Colonic mucosa (tissue), 4 donors: ENCODE measurements around the gene CCDC172. TPM values are rescaled to one million over a fixed set of nuclear protein-coding genes. Genes with fewer than 3 reads are reported as not detected.

ENCODE experiments used
- DNase-seq: peaks from one replicate; pipeline ENCODE4 v3.0.0-alpha.2; 2020
- H3K27ac ChIP-seq: fragments of 200-600 bp; one replicate; pipeline ENCODE4 v1.8.0; 2021
- H3K27me3 ChIP-seq: fragments of 200-600 bp; one replicate; pipeline ENCODE4 v1.8.0; 2021
- H3K36me3 ChIP-seq: fragments of 200-600 bp; one replicate; pipeline ENCODE4 v1.8.0; 2021
- H3K4me1 ChIP-seq: fragments of 200-600 bp; one replicate; pipeline ENCODE4 v1.8.0; 2021; ENCODE audit warnings: mild to moderate bottlenecking
- H3K4me3 ChIP-seq: fragments of 200-600 bp; one replicate; pipeline ENCODE4 v1.8.0; 2021
- H3K9ac ChIP-seq, 2 donors: one replicate each; pipeline ENCODE4 v1.7.0; 2013; ENCODE audit warnings: control low read depth in 2 of 2, low read depth in 2 of 2, low read length in 2 of 2
- H3K9me3 ChIP-seq: fragments of 200-600 bp; one replicate; pipeline ENCODE4 v1.8.0; 2021
- intact Hi-C: fragments of 100-400 bp; cut with DNase I; formaldehyde crosslinking; loops from one replicate; pipeline ENCODE4 v1.14.1; 2022
- total RNA-seq, 2 donors: library from RNA; stranded (reverse); fragmentation: NEBNext Ultra II Directional in 1 of 2; extraction: Animal tissue kit (Norgen Biotek cat#: 25700) in 1 of 2; gene quantifications; one replicate each; pipeline ENCODE4 v1.2.1, GENCODE V29; 2021
- TF ChIP-seq, protein P1 (sequence below): fragments of 200-600 bp; IDR thresholded peaks from one replicate; pipeline ENCODE4 v1.8.0; 2022; ENCODE audit warnings: antibody characterized with exemption, mild to moderate bottlenecking
- donor health status: healthy.
- donor health status: DM: no; HTN: no; CAD: no.
- donor health status: DM: no; HTN: no; CAD: no.

The CCDC172 gene
- total RNA-seq, 2 donors from 2014 or later, result not detected

DNA sequence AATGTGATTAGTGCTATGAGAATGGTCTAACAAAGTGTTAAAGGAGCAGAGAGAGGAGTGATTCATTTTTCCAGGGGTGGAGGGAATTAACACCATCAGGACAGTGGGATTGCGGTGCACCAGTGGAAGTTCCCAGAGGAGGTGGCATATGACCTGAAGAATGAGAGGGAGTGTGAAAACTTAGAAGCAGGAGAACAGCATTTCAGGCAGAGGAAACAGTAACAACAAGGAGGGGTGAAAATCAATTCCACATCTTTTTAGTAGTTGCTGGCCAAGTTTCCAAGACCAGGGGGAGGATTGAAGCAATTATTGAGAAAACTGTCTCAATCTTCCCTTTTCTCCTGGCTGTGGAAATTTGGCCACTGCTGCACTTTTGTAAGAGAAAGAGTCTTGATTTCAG is 23.7 kb upstream of the CCDC172 start:
- H3K27ac ChIP-seq, result no peak overlapping the region
- H3K27me3 ChIP-seq, result no peaks in the 10 kb centered on the region
- no peaks in the 10 kb centered on the region for H3K36me3 ChIP-seq
- no peak for DNase-seq
- H3K9me3 ChIP-seq, result no peaks in the 10 kb centered on the region
- H3K9ac ChIP-seq, result no peak overlapping the region
- intact Hi-C loops, result no loop called here
- TF ChIP-seq, protein P1, sequence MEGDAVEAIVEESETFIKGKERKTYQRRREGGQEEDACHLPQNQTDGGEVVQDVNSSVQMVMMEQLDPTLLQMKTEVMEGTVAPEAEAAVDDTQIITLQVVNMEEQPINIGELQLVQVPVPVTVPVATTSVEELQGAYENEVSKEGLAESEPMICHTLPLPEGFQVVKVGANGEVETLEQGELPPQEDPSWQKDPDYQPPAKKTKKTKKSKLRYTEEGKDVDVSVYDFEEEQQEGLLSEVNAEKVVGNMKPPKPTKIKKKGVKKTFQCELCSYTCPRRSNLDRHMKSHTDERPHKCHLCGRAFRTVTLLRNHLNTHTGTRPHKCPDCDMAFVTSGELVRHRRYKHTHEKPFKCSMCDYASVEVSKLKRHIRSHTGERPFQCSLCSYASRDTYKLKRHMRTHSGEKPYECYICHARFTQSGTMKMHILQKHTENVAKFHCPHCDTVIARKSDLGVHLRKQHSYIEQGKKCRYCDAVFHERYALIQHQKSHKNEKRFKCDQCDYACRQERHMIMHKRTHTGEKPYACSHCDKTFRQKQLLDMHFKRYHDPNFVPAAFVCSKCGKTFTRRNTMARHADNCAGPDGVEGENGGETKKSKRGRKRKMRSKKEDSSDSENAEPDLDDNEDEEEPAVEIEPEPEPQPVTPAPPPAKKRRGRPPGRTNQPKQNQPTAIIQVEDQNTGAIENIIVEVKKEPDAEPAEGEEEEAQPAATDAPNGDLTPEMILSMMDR, result no peak
- no peak overlapping the region for H3K4me3 ChIP-seq
- H3K4me1 ChIP-seq, result no peaks in the 10 kb centered on the region

DNA sequence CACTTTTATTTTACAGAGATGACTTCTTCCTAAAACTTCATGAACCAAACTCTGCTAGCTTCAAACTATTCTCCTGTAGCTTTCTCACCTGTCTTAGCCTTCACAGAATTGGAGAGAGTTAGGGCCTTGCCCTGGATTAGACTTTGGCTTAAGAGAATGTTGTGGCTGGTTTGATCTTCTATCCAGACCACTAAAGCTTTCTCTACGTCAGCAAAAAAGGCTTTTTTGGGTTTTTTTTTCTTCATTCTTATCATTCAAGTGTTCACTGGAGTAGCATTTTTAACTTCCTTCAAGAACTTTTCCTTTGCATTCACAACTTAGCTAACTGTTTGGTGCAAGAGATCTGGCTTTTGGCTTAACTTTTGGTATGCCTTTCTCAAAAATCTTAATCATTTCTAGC is 19.3 kb upstream of the CCDC172 start:
- no peak overlapping the region for H3K9ac ChIP-seq
- no peak overlapping the region for H3K27ac ChIP-seq
- no peaks in the 10 kb centered on the region for H3K27me3 ChIP-seq
- TF ChIP-seq, protein P1, result no peak
- no peaks in the 10 kb centered on the region for H3K9me3 ChIP-seq
- no peaks in the 10 kb centered on the region for H3K36me3 ChIP-seq
- no peak overlapping the region for H3K4me3 ChIP-seq
- no peak for DNase-seq
- no peaks in the 10 kb centered on the region for H3K4me1 ChIP-seq
- intact Hi-C loops, result no loop called here

DNA sequence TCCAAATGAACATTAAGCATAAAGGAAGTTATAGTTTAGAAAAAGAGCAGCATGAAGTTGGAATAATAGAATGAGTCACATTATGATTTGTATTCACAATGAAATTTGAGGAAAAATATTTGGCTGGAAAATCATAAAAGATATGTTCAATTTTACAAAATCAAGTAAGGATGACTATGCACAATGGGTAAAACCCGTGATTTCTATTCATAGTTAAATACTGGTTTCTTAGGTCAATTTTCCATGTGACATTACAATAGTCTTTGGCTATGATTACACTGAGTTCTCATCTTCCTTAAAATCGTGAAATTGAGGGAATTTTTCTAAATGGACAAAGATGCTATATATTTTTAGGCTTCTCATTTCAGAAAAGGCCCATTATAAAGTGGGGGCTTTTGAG is 17.4 kb upstream of the CCDC172 start:
- Histone ChIP-seq H3K9me3 (no peaks in the 10 kb centered on the region), H3K9ac (no peak overlapping the region), H3K36me3 (no peaks in the 10 kb centered on the region), H3K27me3 (no peaks in the 10 kb centered on the region), H3K4me3 (no peak overlapping the region), H3K27ac (no peak overlapping the region), H3K4me1 (no peaks in the 10 kb centered on the region)
- DNase-seq, result no peak
- intact Hi-C loops, result no loop called here
- TF ChIP-seq, protein P1, result no peak

DNA sequence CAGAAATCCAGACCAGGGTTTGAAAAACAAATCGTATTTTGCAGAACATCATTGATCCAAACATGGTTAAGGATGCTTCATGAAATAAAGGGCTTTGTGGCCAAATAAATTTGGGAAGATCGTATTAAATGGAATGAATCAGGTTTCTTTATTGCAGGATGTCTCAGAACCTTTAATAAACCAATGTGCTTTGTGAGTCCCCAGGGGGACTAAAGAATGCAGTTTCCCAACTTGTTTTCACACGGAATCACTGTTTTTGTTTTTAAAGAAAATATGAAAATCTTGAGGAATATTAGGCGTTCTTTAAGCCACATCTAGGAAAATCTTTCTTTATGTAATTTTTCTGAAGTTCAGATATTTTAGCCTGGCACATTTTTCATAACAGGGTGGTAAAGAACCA is 16.8 kb upstream of the CCDC172 start:
- TF ChIP-seq, protein P1, result no peak
- Histone ChIP-seq H3K4me1 (no peaks in the 10 kb centered on the region), H3K36me3 (no peaks in the 10 kb centered on the region), H3K4me3 (no peak overlapping the region), H3K27me3 (no peaks in the 10 kb centered on the region), H3K27ac (no peak overlapping the region), H3K9ac (no peak overlapping the region), H3K9me3 (no peaks in the 10 kb centered on the region)
- DNase-seq, result no peak
- intact Hi-C loops, result no loop called here

DNA sequence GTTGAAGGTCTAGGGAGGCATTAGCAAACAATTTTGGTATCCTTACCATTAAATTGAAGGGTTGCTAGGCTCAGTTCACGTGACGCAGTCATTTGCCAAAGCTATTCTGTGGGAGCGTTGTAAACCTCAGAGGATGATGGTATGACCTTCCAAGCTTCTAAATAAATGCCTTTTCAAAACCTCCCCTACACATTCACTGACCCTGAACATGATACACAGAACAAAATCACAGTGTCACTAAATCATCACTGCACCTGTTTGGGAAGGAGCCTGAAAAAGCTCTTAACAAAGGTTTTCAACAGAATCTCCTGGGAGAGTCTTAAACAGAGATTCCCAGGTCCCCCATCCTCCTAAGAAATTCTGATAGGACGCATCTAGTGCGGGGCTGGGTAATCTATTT is 13.2 kb upstream of the CCDC172 start:
- H3K9me3 ChIP-seq, result no peaks in the 10 kb centered on the region
- DNase-seq, result no peak
- no peak overlapping the region for H3K4me3 ChIP-seq
- no peak overlapping the region for H3K9ac ChIP-seq
- intact Hi-C loops, result no loop called here
- H3K27me3 ChIP-seq, result no peaks in the 10 kb centered on the region
- H3K4me1 ChIP-seq, result no peaks in the 10 kb centered on the region
- TF ChIP-seq, protein P1, result no peak
- no peak overlapping the region for H3K27ac ChIP-seq
- H3K36me3 ChIP-seq, result no peaks in the 10 kb centered on the region
